ENCODE measurements around the gene RERE.

GRCh38 chr1:8332806-8333205, 484.6 kb downstream of the RERE start:
- TF ChIP-seq EZH2 (IDR thresholded peaks at IDR 0.05) (no peak), POLR2AphosphoS5 (IDR thresholded peaks at IDR 0.05; ENCODE audit: borderline replicate concordance, low read depth, low read length) (no peak)

Data from SK-N-MC (cell line).